Neural progenitor cell (in vitro differentiated cells): Measurements from ENCODE around the gene PRR23E. TPM values are rescaled to one million over a fixed set of nuclear protein-coding genes. Genes with fewer than 3 reads are reported as not detected.

Source experiments
- DNase-seq: peaks from one replicate; pipeline ENCODE4 v3.0.0-alpha.2; 2016; ENCODE audit warnings: low spot score
- H2AFZ ChIP-seq: fragments of 200-600 bp; sonication (generic); replicated peaks from 2 replicates; pipeline ENCODE4 v1.6.1; 2016; ENCODE audit warnings: antibody characterized with exemption
- H3F3A ChIP-seq: fragments of 200-600 bp; sonication (generic); 2 replicates; pipeline ENCODE4 v1.6.1; 2016; ENCODE audit warnings: antibody characterized with exemption, low read depth
- H3K27ac ChIP-seq: fragments of 200-600 bp; sonication (generic); 2 replicates; pipeline ENCODE4 v1.5.1; 2016; ENCODE audit warnings: mild to moderate bottlenecking
- H3K27me3 ChIP-seq: fragments of 200-600 bp; sonication (generic); 2 replicates; pipeline ENCODE4 v1.6.1; 2016; ENCODE audit warnings: mild to moderate bottlenecking, moderate library complexity
- H3K36me3 ChIP-seq: fragments of 200-600 bp; sonication (generic); 2 replicates; pipeline ENCODE4 v1.5.1; 2016
- H3K4me1 ChIP-seq: fragments of 200-600 bp; sonication (generic); 2 replicates; pipeline ENCODE4 v1.6.1; 2016; ENCODE audit warnings: mixed run types
- H3K4me2 ChIP-seq: fragments of 200-600 bp; sonication (generic); 2 replicates; pipeline ENCODE4 v1.6.1; 2016
- H3K4me3 ChIP-seq: fragments of 200-600 bp; sonication (generic); 2 replicates; pipeline ENCODE4 v1.5.1; 2016
- H3K79me2 ChIP-seq: fragments of 200-600 bp; sonication (generic); 2 replicates; pipeline ENCODE4 v1.6.1; 2016; ENCODE audit warnings: low read depth
- H3K9ac ChIP-seq: fragments of 200-600 bp; sonication (generic); 2 replicates; pipeline ENCODE4 v1.6.1; 2016
- H3K9me3 ChIP-seq: fragments of 200-600 bp; sonication (generic); 2 replicates; pipeline ENCODE4 v1.5.1; 2016; ENCODE audit warnings: low read depth
- H4K20me1 ChIP-seq: fragments of 200-600 bp; sonication (generic); 2 replicates; pipeline ENCODE4 v1.6.1; 2016; ENCODE audit warnings: low read depth
- H3K27ac Mint-ChIP-seq: 3 replicates; pipeline ENCODE4 v1.8.0; 2021; ENCODE audit warnings: mixed read lengths
- H3K27me3 Mint-ChIP-seq: 2 replicates; pipeline ENCODE4 v1.8.0; 2022; ENCODE audit warnings: low read depth, mild to moderate bottlenecking, inconsistent platforms, moderate library complexity, mixed read lengths; ENCODE audit not compliant: insufficient read depth
- H3K36me3 Mint-ChIP-seq: 3 replicates; pipeline ENCODE4 v1.8.0; 2021; ENCODE audit warnings: mixed read lengths
- H3K4me1 Mint-ChIP-seq: 3 replicates; pipeline ENCODE4 v1.8.0; 2021; ENCODE audit warnings: mixed read lengths
- H3K4me3 Mint-ChIP-seq: 3 replicates; pipeline ENCODE4 v1.8.0; 2021; ENCODE audit warnings: mild to moderate bottlenecking, moderate library complexity, mixed read lengths
- H3K9me3 Mint-ChIP-seq: 3 replicates; pipeline ENCODE4 v1.8.0; 2020; ENCODE audit warnings: mixed read lengths
- EZH2 ChIP-seq: fragments of 200-600 bp; sonication (generic); IDR thresholded peaks from 2 replicates; pipeline ENCODE4 v1.6.1; 2017; ENCODE audit warnings: antibody characterized with exemption, mild to moderate bottlenecking, moderate library complexity
- EZH2phosphoT487 ChIP-seq: fragments of 200-600 bp; sonication (generic); IDR thresholded peaks from 2 replicates; pipeline ENCODE4 v1.6.1; 2017; ENCODE audit warnings: antibody characterized with exemption
- small RNA-seq: library from RNA; depleted of rRNA; stranded (forward); fragments of <200 nt; gene quantifications from one replicate; pipeline ENCODE3, GENCODE V24; 2015
- total RNA-seq: library from RNA; depleted of rRNA; stranded (reverse); fragments of >200 nt; gene quantifications from 2 replicates; pipeline ENCODE4 v1.2.3, GENCODE V29; 2015; ENCODE audit warnings: low replicate concordance
- TF ChIP-seq, protein P1 (sequence below): fragments of 200-600 bp; sonication (generic); IDR thresholded peaks from 2 replicates; pipeline ENCODE4 v1.5.1; 2017; ENCODE audit warnings: antibody characterized with exemption, mild to moderate bottlenecking

Gene PRR23E
- total RNA-seq, 1 donor from 2014 or later = not detected

DNA sequence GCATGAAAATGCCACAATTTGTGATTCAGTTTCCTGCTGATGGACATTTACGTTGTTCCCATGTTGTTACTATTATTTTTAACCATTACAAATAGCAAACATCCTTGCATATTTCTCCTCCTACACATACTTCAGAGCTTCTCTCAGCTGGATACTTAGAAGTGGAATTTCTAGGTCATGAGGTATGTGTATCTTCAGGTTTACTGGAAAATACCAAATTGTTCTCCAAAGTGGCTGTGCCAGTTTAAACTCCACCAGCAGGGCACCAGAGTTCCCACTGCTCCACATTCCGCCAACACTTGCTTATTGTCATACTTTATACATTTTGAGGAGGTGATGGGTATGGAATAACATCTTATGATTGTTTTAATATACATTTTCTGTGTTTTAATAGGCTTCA is 45.7 kb downstream of the PRR23E start:
- DNase-seq = no peak
- no peak overlapping the region for H2AFZ ChIP-seq
- H3K4me3 ChIP-seq = no peak overlapping the region
- Mint-ChIP-seq H3K27me3 (peaks cover 12% of the 10 kb centered on the region), H3K4me3 (no peak overlapping the region), H3K9me3 (peaks cover 5% of the 10 kb centered on the region), H3K36me3 (no peaks in the 10 kb centered on the region), H3K27ac (no peak overlapping the region), H3K4me1 (no peaks in the 10 kb centered on the region)
- H3K9ac ChIP-seq = no peak overlapping the region
- H4K20me1 ChIP-seq = no peaks in the 10 kb centered on the region
- TF ChIP-seq EZH2phosphoT487 (no peak), EZH2 (no peak)
- TF ChIP-seq, protein P1, sequence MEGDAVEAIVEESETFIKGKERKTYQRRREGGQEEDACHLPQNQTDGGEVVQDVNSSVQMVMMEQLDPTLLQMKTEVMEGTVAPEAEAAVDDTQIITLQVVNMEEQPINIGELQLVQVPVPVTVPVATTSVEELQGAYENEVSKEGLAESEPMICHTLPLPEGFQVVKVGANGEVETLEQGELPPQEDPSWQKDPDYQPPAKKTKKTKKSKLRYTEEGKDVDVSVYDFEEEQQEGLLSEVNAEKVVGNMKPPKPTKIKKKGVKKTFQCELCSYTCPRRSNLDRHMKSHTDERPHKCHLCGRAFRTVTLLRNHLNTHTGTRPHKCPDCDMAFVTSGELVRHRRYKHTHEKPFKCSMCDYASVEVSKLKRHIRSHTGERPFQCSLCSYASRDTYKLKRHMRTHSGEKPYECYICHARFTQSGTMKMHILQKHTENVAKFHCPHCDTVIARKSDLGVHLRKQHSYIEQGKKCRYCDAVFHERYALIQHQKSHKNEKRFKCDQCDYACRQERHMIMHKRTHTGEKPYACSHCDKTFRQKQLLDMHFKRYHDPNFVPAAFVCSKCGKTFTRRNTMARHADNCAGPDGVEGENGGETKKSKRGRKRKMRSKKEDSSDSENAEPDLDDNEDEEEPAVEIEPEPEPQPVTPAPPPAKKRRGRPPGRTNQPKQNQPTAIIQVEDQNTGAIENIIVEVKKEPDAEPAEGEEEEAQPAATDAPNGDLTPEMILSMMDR = no peak
- H3K27ac ChIP-seq = no peak overlapping the region
- H3K4me1 ChIP-seq = no peaks in the 10 kb centered on the region
- H3K27me3 ChIP-seq = no peaks in the 10 kb centered on the region
- no peaks in the 10 kb centered on the region for H3K9me3 ChIP-seq
- no peak overlapping the region for H3K4me2 ChIP-seq
- H3K36me3 ChIP-seq = no peaks in the 10 kb centered on the region
- H3K79me2 ChIP-seq = no peaks in the 10 kb centered on the region
- H3F3A ChIP-seq = no peaks in the 10 kb centered on the region

DNA sequence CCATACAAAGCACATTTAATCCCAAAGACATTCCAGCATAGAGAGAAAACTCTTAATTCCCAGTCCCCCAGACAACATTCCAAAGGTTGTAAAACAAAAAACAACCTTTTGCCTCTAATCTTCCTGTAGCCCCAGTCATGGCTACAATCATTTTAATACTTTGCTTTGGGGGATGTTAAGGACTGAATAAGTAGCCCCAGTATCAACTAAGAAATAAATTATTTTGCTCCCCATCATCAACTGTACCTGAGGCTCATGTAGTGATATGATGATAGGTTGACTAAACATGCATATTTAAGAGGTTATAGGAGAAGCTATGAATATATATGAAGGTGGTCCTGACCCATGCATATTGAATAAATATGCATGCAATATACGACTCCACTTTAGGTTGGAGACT is 54.4 kb downstream of the PRR23E start:
- Histone ChIP-seq H2AFZ (no peak overlapping the region), H3K4me1 (no peaks in the 10 kb centered on the region), H3K4me3 (no peak overlapping the region), H3K27me3 (no peaks in the 10 kb centered on the region), H3K27ac (no peak overlapping the region), H3K9ac (no peak overlapping the region), H3K36me3 (no peaks in the 10 kb centered on the region), H3F3A (no peaks in the 10 kb centered on the region), H3K9me3 (peaks cover 21% of the 10 kb centered on the region), H3K79me2 (no peaks in the 10 kb centered on the region), H3K4me2 (no peak overlapping the region), H4K20me1 (no peaks in the 10 kb centered on the region)
- H3K36me3 Mint-ChIP-seq = no peaks in the 10 kb centered on the region
- DNase-seq = no peak
- no peak overlapping the region for H3K27ac Mint-ChIP-seq
- no peak overlapping the region for H3K4me3 Mint-ChIP-seq
- H3K4me1 Mint-ChIP-seq = no peaks in the 10 kb centered on the region
- TF ChIP-seq, protein P1 = no peak
- TF ChIP-seq EZH2phosphoT487 = no peak
- no peak for TF ChIP-seq EZH2
- peaks cover 4% of the 10 kb centered on the region for H3K27me3 Mint-ChIP-seq
- H3K9me3 Mint-ChIP-seq = peaks cover 37% of the 10 kb centered on the region

Small RNA genes lying within 50 kb of the gene (small RNA-seq; reads per million reads assigned to genes)
- not detected for gene RF00019
- not detected for gene RNU6-1047P

Other genes starting within 250 kb of the PRR23E start
- 34.7 and 89.1 TPM in 2 replicates for gene PLXNA1, start 210.0 kb upstream of the PRR23E start, total RNA-seq
- gene PRR20G, start 94.9 kb downstream of the PRR23E start, total RNA-seq = not detected in 2 replicates